Endothelial cell of umbilical vein (primary cell): Measurements from ENCODE around the gene LIMCH1.

ENCODE experiments used
- EZH2 ChIP-seq: IDR thresholded peaks from 2 replicates; pipeline ENCODE4 v1.6.1; 2012; ENCODE audit warnings: borderline replicate concordance, low read depth, mild to moderate bottlenecking, moderate library complexity, low read length, inconsistent platforms; ENCODE audit not compliant: severe bottlenecking
- FOS ChIP-seq: IDR thresholded peaks from 2 replicates; pipeline ENCODE4 v1.6.1; 2011; ENCODE audit warnings: mild to moderate bottlenecking, low read length, moderate library complexity, borderline replicate concordance; ENCODE audit not compliant: insufficient read depth
- POLR2A ChIP-seq: IDR thresholded peaks from 2 replicates; pipeline ENCODE4 v1.6.1; 2012; ENCODE audit warnings: low read depth, mild to moderate bottlenecking, control low read depth, low read length
- TF ChIP-seq, protein P1 (sequence below), 2 donors: IDR thresholded peaks; 1 replicate in 1 of 2; 2 replicates in 1 of 2; pipeline ENCODE4 v1.5.1; 2011; ENCODE audit warnings: low read length in 2 of 2, mild to moderate bottlenecking in 2 of 2, moderate library complexity in 2 of 2, control low read depth in 1 of 2, inconsistent platforms in 1 of 2, low read depth in 1 of 2; ENCODE audit not compliant: insufficient read depth in 1 of 2; ENCODE audit errors: extremely low read depth in 1 of 2

DNA sequence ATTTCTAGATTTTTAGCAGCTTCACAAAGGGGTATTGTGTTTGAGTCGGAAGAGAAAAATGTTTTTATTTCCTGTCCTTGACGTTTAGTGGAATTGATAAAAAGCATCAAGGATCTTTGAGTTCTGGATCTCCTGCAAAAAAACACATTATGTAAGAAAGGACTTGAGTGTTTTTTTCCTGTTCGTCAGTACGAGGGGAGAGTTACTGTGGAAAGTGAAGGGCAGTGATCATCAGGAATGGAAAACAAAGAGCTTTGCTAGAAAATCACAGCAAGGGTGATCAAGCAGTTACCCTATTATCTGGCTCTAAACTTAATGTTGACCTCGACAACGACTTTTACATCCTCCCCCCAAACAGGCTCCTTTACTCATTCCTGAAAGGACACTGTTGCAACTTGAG is 7.3 kb downstream of the LIMCH1 start:
- TF ChIP-seq, protein P1, sequence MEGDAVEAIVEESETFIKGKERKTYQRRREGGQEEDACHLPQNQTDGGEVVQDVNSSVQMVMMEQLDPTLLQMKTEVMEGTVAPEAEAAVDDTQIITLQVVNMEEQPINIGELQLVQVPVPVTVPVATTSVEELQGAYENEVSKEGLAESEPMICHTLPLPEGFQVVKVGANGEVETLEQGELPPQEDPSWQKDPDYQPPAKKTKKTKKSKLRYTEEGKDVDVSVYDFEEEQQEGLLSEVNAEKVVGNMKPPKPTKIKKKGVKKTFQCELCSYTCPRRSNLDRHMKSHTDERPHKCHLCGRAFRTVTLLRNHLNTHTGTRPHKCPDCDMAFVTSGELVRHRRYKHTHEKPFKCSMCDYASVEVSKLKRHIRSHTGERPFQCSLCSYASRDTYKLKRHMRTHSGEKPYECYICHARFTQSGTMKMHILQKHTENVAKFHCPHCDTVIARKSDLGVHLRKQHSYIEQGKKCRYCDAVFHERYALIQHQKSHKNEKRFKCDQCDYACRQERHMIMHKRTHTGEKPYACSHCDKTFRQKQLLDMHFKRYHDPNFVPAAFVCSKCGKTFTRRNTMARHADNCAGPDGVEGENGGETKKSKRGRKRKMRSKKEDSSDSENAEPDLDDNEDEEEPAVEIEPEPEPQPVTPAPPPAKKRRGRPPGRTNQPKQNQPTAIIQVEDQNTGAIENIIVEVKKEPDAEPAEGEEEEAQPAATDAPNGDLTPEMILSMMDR (IDR thresholded peaks at IDR 0.05; ENCODE audit: extremely low read depth in 1 of 2, insufficient read depth in 1 of 2, low read depth in 1 of 2, low read length in 2 of 2): no peak
- no peak for TF ChIP-seq FOS
- no peak for TF ChIP-seq POLR2A
- TF ChIP-seq EZH2: no peak
